Measurements from ENCODE around the gene TNIK.

The TNIK gene
- total RNA-seq = 140 to 175 reads per million in 2 donors

DNA sequence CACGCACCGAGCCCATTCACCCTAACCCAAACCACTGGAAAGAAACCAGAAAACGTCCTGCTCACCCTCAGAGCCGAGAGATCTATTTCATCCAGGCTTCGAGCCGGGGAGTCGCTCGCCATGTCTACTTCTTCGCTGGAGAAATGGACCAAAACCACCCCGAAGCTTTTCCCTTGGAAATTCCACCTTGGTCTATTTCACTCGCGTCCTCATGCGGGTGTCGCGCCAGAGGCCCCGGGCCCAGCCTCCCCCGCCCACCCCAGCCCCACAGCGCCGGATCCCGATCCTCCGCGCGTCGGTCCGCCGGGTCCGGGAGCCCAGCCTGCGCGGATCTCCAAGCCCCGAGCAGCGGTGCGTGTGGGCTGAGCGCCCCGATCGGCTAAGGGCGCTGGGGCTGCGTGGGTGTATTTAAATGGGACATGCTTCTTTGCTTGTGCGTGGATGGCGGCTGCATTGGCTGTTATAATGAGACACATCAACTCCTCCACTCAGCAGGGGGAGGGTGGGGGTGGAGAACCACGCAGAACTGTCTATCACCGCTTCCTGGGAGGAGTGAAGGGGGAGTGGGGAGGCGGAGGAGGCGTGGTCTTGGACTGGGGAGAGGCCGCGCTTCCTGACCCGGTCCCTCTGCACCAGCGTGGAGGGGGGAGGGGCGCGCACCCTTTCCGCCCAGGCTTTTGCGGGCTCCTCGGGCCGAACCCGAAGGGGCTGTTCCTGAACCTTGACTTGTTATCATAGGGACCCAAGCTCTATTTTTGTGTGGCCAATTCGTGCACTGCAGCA is at the start of gene TNIK:
TSS of gene TNIK (minus strand) at position 464 of the 783 bp plus-strand sequence. CDS start at position 122, 342 bp downstream.
- DNase-seq = peak; percentile 86 to 97 (median 91)

DNA sequence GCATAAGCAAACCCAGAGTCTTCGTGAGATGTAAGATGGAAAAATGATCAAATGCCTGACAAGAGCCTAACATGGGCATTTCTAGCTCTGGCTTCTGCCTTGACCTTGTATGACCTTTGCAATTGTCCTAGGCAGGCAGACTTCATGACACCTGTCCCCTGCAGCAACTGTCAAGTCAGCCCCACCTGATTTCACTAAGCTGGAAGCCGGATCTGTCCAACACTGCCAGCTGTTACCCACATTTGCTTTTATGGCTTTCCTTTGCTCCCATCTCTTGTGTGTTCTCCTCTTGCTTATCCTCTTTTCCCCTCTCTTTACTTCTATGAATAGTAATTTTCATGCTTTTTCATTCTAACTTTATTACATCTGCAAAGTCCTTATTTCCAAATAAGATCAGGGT is 48.5 kb upstream of the TNIK start:
- no peak for DNase-seq

DNA sequence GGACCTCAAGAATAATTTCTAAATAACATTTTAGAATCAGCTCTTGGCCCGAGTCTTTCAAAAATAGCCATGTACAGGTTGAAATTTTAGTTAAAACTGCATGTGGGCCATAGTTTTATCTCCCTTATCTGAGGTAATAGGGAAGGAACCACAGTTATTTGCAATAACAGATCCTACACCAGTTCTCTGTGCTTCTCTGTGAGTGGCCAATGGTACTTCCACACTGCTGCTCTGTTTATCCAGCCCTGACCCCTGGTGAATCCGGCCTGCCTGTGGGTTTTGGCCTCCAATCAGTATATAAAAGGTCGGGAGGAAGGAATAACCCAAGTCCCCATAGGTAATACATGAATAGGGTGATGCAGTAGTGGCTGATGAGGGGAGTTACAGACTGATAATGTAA is 48.0 kb upstream of the TNIK start:
- DNase-seq = no peak

DNA sequence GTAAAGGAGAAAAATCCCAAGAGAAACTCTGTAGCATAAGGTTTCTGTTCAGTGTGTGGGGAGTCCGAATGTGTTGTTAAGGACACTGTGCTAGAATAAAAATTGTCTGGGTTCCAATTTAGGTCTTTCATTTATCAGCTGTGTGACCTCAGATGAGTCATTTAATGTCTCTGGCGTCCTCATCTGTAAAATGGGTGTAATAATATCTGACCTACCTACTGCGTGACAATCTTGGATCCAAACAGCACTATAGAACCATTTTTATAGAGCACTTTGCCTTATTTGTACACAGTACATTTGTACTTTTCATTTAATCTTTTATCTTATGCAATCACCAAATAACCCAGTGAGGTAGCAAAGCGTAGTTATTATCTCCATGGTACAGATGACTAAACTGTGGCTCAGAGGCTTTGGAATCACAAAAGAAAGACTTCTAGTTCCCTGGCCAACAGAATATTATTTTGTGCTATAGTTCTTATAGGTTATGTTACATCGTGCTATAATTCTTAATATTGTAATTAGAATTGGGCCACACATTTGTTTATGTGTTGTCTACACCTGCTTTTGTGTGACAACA is 46.6 kb upstream of the TNIK start:
- no peak for DNase-seq

DNA sequence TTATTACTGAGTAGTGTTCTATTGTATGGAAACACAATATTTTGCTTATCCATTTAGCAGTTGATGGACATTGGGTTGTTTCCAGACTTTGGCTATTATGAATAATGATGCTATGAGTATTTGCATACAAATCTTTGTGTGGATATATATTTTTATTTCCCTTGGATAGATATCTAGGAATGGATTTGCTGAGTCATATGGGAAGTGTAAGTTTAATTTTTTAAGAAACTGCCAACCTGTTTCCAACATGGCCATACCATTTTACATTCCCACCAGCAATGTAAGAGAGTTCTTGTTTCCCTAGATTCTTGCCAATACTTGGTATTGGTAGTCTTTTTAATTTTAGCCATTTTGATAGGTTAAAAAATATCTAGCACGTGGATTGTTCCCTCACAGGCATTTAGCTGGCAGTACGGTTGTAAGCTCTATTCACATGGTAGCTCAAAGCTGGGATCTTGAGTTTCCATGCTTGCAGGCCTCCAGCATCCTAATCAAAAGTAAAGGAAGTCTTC is 45.7 kb upstream of the TNIK start:
- no peak for DNase-seq

DNA sequence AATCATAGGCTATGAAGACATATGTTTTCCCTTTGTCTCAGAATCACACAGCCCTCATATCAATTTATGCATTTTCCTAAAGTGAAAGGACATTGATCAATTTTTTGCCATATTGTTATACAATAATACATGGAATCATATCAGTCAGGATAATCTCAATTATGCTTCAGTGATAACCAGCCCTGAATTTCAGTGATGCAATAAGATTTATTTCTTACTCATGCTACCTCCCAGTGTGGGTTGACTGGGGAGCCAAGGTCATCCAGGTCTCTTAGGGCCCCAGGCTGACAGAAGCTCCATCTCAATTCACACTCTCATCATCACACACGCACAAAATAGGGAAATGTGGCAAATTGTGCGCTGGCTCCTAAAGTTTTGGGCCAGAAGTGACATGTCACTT is 44.2 kb upstream of the TNIK start:
- no peak for DNase-seq

DNA sequence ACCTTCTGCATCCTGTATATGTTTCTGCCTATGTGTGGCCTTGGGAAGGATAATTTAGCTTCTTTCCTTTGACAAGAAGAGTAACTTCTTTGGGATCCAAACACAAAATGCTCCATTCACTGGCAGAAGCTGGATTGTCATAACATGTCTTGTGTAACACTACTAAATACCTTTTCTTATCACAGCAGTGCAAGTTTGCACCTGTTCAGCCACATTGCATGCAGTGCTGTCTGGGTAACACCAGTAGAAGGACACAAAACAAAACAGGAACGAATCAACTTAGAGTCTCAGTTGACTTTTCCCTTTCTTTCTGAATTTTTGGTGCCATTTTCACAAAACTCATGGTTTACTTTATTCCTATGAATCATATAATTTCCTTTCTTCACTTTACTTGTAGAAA is 43.6 kb upstream of the TNIK start:
- DNase-seq = no peak

DNA sequence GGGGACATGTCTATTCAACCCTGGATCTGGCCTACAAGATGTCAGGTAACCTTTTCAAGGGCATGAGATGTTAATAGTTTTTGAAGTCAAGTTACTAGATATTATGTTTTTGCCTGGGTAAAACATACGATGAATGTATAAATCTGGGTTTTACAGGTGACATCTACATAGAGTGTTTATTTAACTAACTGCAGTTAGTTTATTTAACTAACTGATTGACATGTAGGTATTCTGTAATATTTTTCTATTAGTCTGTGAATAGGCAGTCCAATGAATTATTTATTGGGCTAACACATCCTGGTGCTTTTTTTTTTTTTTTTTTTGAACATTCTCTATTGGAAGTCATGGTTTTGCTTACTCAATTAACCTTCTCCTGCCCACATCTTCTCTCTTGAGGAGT is 38.7 kb upstream of the TNIK start:
- DNase-seq = no peak

DNA sequence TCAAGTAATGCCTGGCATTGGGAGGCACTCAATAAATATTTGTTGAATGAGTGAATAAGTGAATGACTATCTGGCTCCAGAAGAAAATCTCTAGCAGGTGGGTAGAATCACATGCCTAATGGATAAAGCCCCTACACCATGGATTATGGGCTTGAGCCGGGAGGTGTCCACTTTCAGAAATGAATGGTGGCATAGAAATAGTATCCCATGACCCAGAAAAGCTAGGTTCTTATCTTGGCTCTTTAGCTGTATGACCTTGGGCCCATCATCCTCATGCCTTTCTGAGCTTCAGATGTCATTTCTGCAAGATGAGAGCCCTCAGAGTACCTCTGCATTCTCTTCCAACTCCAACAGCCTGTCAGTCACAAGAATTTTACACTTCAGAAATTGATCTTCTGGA is 37.3 kb upstream of the TNIK start:
- DNase-seq = no peak

DNA sequence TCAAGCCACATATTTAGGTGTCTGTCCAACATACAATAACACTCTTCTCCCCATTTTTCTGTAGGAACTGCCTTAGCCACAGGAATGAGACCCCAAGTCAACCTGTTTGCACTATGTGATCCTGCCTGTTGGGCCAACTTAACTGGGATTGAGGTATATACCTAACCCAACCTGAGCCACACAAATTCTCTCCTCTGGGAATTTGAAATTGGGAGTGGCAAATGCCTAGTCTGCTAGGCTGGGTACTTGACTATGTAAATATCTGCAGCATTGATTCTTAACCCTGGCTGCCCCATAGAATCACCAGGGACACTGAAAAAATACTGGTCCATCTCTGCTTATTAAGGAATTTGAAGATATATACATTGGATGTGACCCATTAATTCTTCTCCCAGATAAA is 35.2 kb upstream of the TNIK start:
- no peak for DNase-seq

DNA sequence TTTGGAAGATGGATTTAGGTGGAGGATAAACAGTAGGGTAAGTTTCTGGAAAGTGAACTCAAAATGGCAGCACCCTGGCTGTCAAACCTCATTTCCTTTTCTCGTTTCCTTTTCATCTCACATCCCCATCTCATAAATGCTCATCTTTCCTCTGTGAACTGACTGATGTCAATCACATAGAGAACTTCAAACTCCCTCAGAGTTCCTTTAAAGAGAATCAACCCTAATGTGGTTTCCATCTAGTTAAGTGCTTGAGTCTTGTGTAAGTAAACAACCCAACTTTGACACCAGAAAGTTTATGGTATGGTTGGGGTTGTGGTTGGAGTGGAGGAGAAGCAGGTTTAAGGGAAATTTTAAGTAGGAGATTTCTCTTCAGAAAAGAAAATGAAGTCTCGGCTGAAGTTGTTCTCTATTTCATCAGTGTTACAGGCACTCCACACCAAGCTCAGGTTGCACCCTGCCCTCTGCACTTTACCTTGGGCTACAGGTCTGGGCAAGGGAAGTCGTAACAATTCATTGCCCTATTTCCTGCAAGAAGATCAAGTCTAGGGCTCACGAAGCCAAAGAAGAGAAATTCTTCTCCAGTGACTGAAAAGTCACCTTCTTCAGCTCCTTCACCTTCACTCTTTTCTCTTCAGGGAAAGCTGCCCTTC is 34.4 kb upstream of the TNIK start:
- peak in 2 of 5 experiments; percentile 33 to 83 for DNase-seq

DNA sequence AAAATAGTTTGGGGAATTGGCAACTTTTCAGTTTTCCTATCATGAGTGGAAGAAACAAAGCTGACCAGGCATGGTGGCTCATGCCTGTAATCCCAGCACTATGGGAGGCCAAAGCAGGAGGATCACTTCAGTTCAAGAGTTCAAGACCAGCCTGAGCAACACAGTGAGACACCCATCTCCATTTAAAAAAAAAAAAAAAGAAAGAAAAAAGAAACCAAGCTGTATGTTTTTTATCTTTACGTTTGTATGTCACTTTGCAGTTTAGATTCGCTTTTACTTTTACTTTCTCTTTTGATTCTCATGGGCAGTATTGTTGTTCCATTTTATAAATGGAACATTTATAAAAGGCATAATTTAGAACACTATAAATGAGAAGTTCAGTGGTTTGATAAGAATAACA is 31.2 kb upstream of the TNIK start:
- peak in 2 of 5 experiments; percentile 18 to 68 for DNase-seq

DNA sequence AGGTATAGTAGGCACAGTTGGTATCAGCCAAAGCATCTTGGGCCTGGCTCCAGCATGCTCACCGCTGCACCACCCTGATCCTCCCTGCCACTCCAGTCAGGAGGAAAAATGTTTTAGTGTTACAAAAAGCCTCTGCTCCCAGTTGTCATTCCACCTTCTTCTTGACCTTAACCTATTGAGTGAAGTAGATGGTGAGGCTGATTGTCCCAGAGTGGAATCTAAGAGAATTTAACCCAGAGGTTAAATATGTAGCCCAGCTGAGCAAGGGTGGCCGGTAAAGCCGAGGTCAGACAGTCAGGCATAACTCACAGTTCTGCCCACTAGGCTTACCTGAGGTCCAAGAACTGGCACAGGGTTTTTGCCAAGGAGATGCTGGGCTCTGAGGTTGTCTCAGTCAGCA is 30.7 kb upstream of the TNIK start:
- no peak for DNase-seq

DNA sequence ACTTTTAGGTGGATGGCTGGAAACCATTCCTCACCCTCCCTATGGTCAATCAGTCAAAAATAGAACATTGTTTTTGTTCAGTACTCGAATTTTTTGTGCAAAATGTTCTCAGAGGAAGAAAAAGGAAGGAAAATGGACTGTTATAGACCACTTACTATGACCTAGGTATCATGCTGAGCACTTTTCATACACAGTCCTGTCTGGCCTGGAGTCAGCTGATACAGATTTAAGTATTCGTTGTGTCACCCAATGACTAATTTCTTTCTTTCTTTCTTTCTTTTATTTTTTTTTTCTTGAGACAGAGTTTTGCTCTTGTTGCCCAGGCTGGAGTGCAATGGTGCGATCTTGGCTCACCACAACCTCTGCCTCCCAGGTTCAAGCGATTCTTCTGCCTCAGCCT is 29.1 kb upstream of the TNIK start:
- DNase-seq = no peak

DNA sequence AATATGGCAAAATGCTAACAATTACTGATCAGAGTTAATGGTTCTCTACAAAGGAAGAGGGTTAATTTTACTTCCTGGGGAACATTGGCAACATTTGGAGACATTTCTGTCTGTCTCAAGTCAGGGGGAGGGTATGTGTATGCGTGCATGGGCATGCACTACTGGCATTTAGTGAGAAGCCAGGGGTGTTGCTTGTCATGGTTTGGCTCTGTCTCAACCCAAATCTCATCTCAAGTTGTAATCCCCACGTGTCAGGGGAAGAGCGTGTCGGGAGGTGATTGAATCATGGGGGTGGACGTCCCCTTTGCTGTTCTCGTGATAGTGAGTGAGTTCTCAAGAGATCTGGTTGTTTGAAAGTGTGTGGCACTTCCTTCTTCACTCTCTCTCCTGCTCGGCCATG is 28.3 kb upstream of the TNIK start:
- no peak for DNase-seq

DNA sequence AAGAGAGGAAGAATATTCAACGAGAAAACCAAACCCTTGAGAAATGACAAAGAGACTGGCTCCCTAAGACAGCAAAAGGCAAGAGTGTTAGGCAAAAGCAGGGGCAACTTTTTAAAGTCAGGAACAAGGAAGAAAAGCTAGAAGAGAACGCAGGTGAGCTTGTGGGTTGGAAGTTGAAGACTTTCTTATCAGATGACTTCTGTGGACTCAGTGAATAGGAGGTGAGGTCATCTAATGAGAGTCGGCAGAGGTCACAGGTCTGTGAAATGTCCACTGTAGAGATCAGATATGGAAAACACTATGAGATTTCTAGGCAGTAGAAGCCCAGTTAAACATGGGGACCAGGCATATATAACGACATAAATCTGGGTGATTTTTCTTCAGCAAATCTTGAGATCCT is 27.2 kb upstream of the TNIK start:
- DNase-seq = no peak

DNA sequence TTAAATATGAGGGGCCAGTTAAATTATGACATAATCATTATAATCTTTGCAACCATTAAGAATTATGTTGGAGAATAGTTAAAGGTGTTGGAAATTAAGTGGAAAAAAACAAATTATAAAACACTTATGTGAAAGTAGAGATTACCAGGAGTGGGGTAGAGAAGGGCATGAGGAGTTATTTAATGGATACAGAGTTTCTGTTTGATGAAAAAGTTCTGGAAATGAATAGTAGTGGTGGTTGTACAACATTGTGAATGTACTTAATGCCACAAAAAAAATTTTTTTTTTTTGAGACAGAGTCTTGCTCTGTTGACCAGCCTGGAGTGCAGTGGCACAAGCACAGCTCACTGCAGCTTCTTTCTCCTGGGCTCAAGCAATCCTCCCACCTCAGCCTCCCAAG is 25.1 kb upstream of the TNIK start:
- DNase-seq = no peak

DNA sequence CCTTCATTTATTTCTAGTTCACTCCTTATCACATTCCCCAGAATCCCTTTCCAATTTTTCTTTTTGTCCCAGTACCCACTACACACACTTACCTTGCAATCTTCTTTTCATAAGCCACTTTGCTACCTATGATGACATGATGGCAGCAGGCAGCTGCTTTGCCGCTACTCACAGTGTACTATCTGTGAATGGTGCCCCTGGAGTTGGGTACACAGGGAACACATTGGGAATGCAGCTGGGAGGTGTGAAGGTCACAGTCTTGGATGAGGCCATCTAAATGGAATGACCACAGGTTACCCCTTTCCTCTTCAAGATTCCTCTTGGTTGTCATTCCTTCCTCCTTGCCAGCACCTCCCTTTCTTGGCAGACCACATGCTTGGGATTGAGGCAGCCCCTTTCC is 20.8 kb upstream of the TNIK start:
- DNase-seq = no peak

DNA sequence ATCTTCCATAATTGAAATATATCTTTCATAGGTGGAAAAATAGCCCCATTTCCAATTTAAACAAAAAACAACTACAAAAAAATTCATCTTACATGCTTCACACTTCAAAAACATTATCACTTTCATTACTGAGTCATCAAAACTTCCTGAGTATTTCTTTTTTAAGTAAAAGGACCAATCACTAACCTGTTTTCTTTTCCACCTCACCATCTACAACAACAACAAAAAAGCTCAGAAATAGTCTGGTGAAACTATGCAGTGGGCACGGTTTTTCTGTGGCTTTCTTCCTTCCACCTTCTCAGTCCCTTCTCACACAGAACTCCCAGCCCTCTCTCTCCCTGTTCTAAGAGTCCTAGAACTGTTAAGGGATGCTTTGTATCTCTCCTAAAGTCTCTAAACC is 20.3 kb upstream of the TNIK start:
- DNase-seq = peak in 2 of 5 experiments; percentile 21 to 85

DNA sequence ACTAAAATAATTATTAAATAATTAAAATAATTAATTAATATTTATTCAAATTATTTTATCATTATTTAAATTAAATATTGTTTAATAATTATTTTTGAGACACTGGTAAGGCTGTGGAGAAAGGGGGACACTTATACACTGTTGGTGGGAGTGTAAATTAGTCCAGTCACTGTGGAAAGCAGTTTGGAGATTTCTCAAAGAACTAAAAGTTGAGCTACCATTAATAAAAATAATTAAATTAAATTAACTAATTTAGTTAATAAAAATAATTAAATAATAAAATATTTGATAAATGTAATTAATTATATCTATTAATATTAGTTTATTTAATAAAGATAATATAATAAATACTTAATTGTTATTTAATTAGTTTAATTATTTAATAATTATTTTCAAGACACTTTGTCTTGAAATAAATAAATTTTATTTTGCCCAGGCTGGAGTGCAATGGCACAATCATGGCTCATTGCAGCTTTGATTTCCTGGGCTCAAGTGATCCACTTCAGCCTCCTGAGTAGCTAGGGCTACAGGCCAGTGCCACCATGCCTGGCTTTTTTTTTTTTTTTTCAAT is 16.4 kb upstream of the TNIK start:
- DNase-seq = no peak

DNA sequence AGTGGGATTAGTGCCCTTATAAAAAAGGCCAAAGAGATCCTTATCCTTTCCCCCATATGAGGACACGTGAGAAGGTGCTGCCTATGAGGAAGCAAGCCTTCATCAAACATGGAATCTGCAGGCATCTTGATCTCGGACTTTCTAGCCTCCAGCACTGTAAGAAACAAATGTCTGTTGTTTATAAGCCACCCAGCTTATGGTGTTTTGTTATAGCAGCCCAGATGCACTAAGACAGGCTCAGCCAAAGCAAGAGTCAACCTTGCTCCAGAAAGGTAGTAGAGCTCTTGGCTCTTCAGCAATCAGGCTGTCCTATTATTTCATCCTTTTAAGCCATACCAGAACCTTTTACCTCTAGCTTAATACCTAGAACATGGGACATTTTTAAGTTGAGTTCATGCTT is 12.3 kb upstream of the TNIK start:
- DNase-seq = no peak

DNA sequence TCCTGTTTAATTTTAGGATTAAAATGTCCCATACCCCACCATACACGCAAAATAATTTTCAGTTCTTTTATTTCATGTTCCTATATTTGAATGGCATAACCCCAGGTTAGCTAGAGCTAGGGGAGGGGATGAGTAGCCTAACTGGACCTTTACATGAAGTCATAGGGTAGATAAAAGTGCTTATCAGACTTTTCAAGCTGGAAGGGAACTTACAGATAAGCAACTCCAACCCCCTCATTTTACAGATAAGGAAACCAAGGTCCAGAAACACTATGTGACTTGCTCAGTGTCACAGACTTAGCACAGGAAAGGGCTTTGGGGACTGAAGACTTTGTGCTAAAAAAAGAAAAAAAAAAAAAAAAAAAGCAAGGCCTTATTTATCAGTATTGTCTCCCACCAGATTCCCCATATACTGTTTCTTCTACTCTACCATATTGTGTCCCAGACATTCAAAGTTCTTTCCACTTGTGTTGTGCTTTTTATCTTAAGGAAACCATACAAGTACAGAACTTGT is 10.6 kb upstream of the TNIK start:
- DNase-seq = no peak

DNA sequence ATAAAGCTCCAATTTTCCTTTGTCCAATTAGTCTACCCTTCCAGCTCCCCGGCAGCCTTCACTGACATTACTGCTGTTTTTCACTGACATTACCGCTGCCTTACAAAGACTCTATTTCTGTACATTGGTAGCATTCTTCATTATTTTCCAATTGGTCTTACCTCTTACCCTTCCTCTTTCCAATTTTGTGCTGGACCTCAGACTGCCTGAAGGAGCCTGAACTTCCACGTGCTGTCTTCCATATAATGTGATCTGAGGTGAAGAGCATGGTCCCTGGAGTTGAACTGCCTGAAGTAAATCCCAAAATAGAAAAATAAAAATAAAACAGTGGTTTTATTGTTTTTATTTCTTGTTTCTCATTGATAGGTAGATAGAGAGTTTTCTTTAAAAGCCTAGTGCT is 9.2 kb upstream of the TNIK start:
- no peak for DNase-seq
